Fibroblast of lung (primary cell): ENCODE data around the gene SYPL1. TPM values are rescaled to one million over a fixed set of nuclear protein-coding genes. Genes with fewer than 3 reads are reported as not detected.

Experiments
- DNase-seq, 2 donors: peaks; one replicate each; pipeline versions ENCODE4 v3.0.0 to v3.0.0-alpha.2; 2010; ENCODE audit warnings: low read depth in 2 of 2
- H2AFZ ChIP-seq: 2 replicates; pipeline ENCODE4 v1.5.1; 2012; ENCODE audit warnings: low read length, control low read depth, inconsistent platforms
- H3K27ac ChIP-seq: 2 replicates; pipeline ENCODE4 v1.5.1; 2011; ENCODE audit warnings: low read length, control low read depth; ENCODE audit not compliant: insufficient read depth
- H3K27me3 ChIP-seq: 2 replicates; pipeline ENCODE4 v1.5.1; 2011; ENCODE audit warnings: mild to moderate bottlenecking, low read length; ENCODE audit not compliant: control insufficient read depth, insufficient read depth
- H3K36me3 ChIP-seq: 2 replicates; pipeline ENCODE4 v1.5.1; 2011; ENCODE audit warnings: low read length; ENCODE audit not compliant: control insufficient read depth, insufficient read depth
- H3K4me1 ChIP-seq: 2 replicates; pipeline ENCODE4 v1.5.1; 2011; ENCODE audit warnings: low read length; ENCODE audit not compliant: control insufficient read depth, insufficient read depth; ENCODE audit errors: extremely low read depth
- H3K4me2 ChIP-seq: 2 replicates; pipeline ENCODE4 v1.5.1; 2011; ENCODE audit warnings: low read length, control low read depth; ENCODE audit not compliant: insufficient read depth; ENCODE audit errors: extremely low read depth
- H3K4me3 ChIP-seq, 4 experiments: fragments of 200-600 bp in 1 of 4; sonication (generic) in 1 of 4; replicated peaks in 1 of 4; 2 replicates each; pipeline ENCODE4 v1.5.1; 2011 to 2016; ENCODE audit warnings: low read length in 4 of 4, low read depth in 3 of 4, mild to moderate bottlenecking in 3 of 4, control low read depth in 2 of 4, inconsistent platforms in 1 of 4, mixed read lengths in 1 of 4; ENCODE audit not compliant: insufficient read depth in 1 of 4; ENCODE audit errors: control extremely low read depth in 1 of 4
- H3K79me2 ChIP-seq: 2 replicates; pipeline ENCODE4 v1.5.1; 2012; ENCODE audit warnings: mild to moderate bottlenecking, low read length, inconsistent platforms; ENCODE audit not compliant: control insufficient read depth, insufficient read depth
- H3K9ac ChIP-seq: 2 replicates; pipeline ENCODE4 v1.5.1; 2011; ENCODE audit warnings: mild to moderate bottlenecking, low read length, control low read depth; ENCODE audit not compliant: insufficient read depth
- H3K9me3 ChIP-seq: 2 replicates; pipeline ENCODE4 v1.5.1; 2012; ENCODE audit warnings: low read depth, low read length; ENCODE audit not compliant: control insufficient read depth, insufficient read depth
- H4K20me1 ChIP-seq: 2 replicates; pipeline ENCODE4 v1.5.1; 2011; ENCODE audit warnings: low read length; ENCODE audit not compliant: control insufficient read depth, insufficient read depth; ENCODE audit errors: extremely low read depth
- CTCF ChIP-seq, 2 donors: IDR thresholded peaks in 1 of 2; conservative IDR thresholded peaks in 1 of 2; 1 replicate in 1 of 2; 2 replicates in 1 of 2; pipeline ENCODE4 v1.5.1; 2011 to 2012; ENCODE audit warnings: low read length in 2 of 2, control low read depth in 1 of 2, inconsistent platforms in 1 of 2, low read depth in 1 of 2, mild to moderate bottlenecking in 1 of 2
- EZH2 ChIP-seq: IDR thresholded peaks from 2 replicates; pipeline ENCODE4 v1.5.1; 2012; ENCODE audit warnings: low read length, control low read depth, mild to moderate bottlenecking; ENCODE audit errors: missing control alignments
- polyA plus RNA-seq, 2 donors: library from polyadenylated mRNA; depleted of rRNA in 1 of 2; stranded (reverse) in 1 of 2; unstranded in 1 of 2; fragments of >200 nt; gene quantifications; 2 replicates each; pipeline ENCODE4 v1.2.1, GENCODE V29; 2011 to 2012; ENCODE audit warnings: missing spikeins in 1 of 2
- total RNA-seq: library from RNA; depleted of rRNA; stranded (reverse); fragments of >200 nt; gene quantifications from 2 replicates; pipeline ENCODE4 v1.2.1, GENCODE V29; 2014

SYPL1 gene
- total and polyA plus RNA-seq, 2 donors (not counting 1 experiment from before 2014, with no cell fraction given): 71.0 to 132 TPM

GRCh38 chr7:106068538-106068961, 43.6 kb downstream of the SYPL1 start:
- Histone ChIP-seq H3K9me3 (no peaks in the 10 kb centered on the region), H3K79me2 (no peaks in the 10 kb centered on the region), H3K36me3 (no peaks in the 10 kb centered on the region), H3K4me3 (no peak overlapping the region), H3K4me1 (peaks cover 8% of the 10 kb centered on the region), H4K20me1 (no peaks in the 10 kb centered on the region), H3K4me2 (no peak overlapping the region), H2AFZ (no peak overlapping the region), H3K27me3 (no peaks in the 10 kb centered on the region), H3K9ac (no peak overlapping the region), H3K27ac (no peak overlapping the region)
- no peak for DNase-seq
- TF ChIP-seq CTCF (conservative IDR thresholded peaks at IDR 0.05 in 1 of 2, IDR thresholded peaks at IDR 0.05 in 1 of 2; ENCODE audit: low read depth in 1 of 2, low read length in 2 of 2): no peak
- TF ChIP-seq EZH2: no peak

- no peaks in the 10 kb centered on the region for H3K79me2 ChIP-seq
- peaks cover 8% of the 10 kb centered on the region for H3K4me1 ChIP-seq
- no peak for DNase-seq
- H3K4me2 ChIP-seq: no peak overlapping the region
- no peaks in the 10 kb centered on the region for H3K9me3 ChIP-seq
- H2AFZ ChIP-seq: no peak overlapping the region
- TF ChIP-seq EZH2: no peak
- TF ChIP-seq CTCF (conservative IDR thresholded peaks at IDR 0.05 in 1 of 2, IDR thresholded peaks at IDR 0.05 in 1 of 2; ENCODE audit: low read depth in 1 of 2, low read length in 2 of 2): no peak
- H3K4me3 ChIP-seq: no peak overlapping the region
- H4K20me1 ChIP-seq: no peaks in the 10 kb centered on the region
- no peaks in the 10 kb centered on the region for H3K36me3 ChIP-seq
- no peaks in the 10 kb centered on the region for H3K27me3 ChIP-seq
- no peak overlapping the region for H3K27ac ChIP-seq
- H3K9ac ChIP-seq: no peak overlapping the region
Measured at GRCh38 chr7:106067678-106068077, 44.4 kb downstream of the SYPL1 start.

- peak overlapping the region; percentile 73 for H2AFZ ChIP-seq
- no peak for TF ChIP-seq EZH2
- no peak for TF ChIP-seq CTCF (conservative IDR thresholded peaks at IDR 0.05 in 1 of 2, IDR thresholded peaks at IDR 0.05 in 1 of 2; ENCODE audit: low read depth in 1 of 2, low read length in 2 of 2)
- H3K4me3 ChIP-seq: peak overlapping the region; percentile 26 to 38 (median 28)
- no peak overlapping the region for H3K9ac ChIP-seq
- DNase-seq: peak in 1 of 2 donors; percentile 46
- H3K27me3 ChIP-seq: no peaks in the 10 kb centered on the region
- no peaks in the 10 kb centered on the region for H3K9me3 ChIP-seq
- H3K36me3 ChIP-seq: no peaks in the 10 kb centered on the region
- no peaks in the 10 kb centered on the region for H4K20me1 ChIP-seq
- H3K4me1 ChIP-seq: peaks cover 8% of the 10 kb centered on the region
- H3K79me2 ChIP-seq: no peaks in the 10 kb centered on the region
- H3K4me2 ChIP-seq: peak overlapping the region; percentile 85
- peak overlapping the region; percentile 40 for H3K27ac ChIP-seq
Measured at GRCh38 chr7:106065575-106066500, 46.3 kb downstream of the SYPL1 start.
